HEK293 (cell line): ENCODE measurements around the gene GNB1.
A peak's percentile ranks its signal among the peaks of the same experiment; 100 is the strongest.

Source experiments
- FEZF1 ChIP-seq: fragments of 450-650 bp; formaldehyde crosslinking; IDR thresholded peaks from 2 replicates; pipeline ENCODE4 v1.5.1; 2016; ENCODE audit warnings: missing biosample characterization, missing genetic modification characterization
- GLIS2 ChIP-seq: fragments of 450-650 bp; formaldehyde crosslinking; IDR thresholded peaks from 2 replicates; pipeline ENCODE4 v1.5.1; 2016; ENCODE audit warnings: missing biosample characterization, missing genetic modification characterization
- PATZ1 ChIP-seq: fragments of 450-650 bp; formaldehyde crosslinking; IDR thresholded peaks from 2 replicates; pipeline ENCODE4 v1.5.1; 2016; ENCODE audit warnings: missing biosample characterization, missing genetic modification characterization
- PRDM1 ChIP-seq: fragments of 450-650 bp; formaldehyde crosslinking; IDR thresholded peaks from 2 replicates; pipeline ENCODE4; 2016; ENCODE audit warnings: missing biosample characterization, missing genetic modification characterization
- SP3 ChIP-seq: fragments of 450-650 bp; formaldehyde crosslinking; IDR thresholded peaks from 2 replicates; pipeline ENCODE4 v1.5.1; 2016; ENCODE audit warnings: missing biosample characterization, missing genetic modification characterization
- TCF7L2 ChIP-seq: IDR thresholded peaks from 2 replicates; pipeline ENCODE4 v1.6.1; 2011; ENCODE audit warnings: low read depth, mild to moderate bottlenecking, inconsistent platforms, low read length, moderate library complexity, borderline replicate concordance
- TRIM28 ChIP-seq: IDR thresholded peaks from 2 replicates; pipeline ENCODE4 v1.6.1; 2011; ENCODE audit warnings: low read length, control low read depth, borderline replicate concordance
- ZBTB48 ChIP-seq: fragments of 450-650 bp; formaldehyde crosslinking; IDR thresholded peaks from 2 replicates; pipeline ENCODE4 v1.5.1; 2016; ENCODE audit warnings: missing biosample characterization, missing genetic modification characterization
- ZBTB8A ChIP-seq: fragments of 450-650 bp; formaldehyde crosslinking; IDR thresholded peaks from 2 replicates; pipeline ENCODE4 v1.5.1; 2016; ENCODE audit warnings: missing biosample characterization, missing genetic modification characterization
- ZEB2 ChIP-seq: fragments of 450-650 bp; formaldehyde crosslinking; IDR thresholded peaks from 2 replicates; pipeline ENCODE4 v1.5.1; 2016; ENCODE audit warnings: missing biosample characterization, missing genetic modification characterization
- ZFHX2 ChIP-seq: fragments of 450-650 bp; formaldehyde crosslinking; conservative IDR thresholded peaks from 2 replicates; pipeline ENCODE4 v1.5.1; 2016; ENCODE audit warnings: missing biosample characterization, missing genetic modification characterization
- ZIC2 ChIP-seq: fragments of 450-650 bp; formaldehyde crosslinking; IDR thresholded peaks from 2 replicates; pipeline ENCODE4 v1.5.1; 2016; ENCODE audit warnings: missing biosample characterization, missing genetic modification characterization
- ZNF121 ChIP-seq: fragments of 450-650 bp; formaldehyde crosslinking; IDR thresholded peaks from 2 replicates; pipeline ENCODE4 v1.5.1; 2016; ENCODE audit warnings: missing biosample characterization, missing genetic modification characterization
- ZNF23 ChIP-seq: fragments of 450-650 bp; formaldehyde crosslinking; IDR thresholded peaks from 2 replicates; pipeline ENCODE4 v1.5.1; 2016; ENCODE audit warnings: missing biosample characterization, missing genetic modification characterization, borderline replicate concordance
- ZNF26 ChIP-seq: fragments of 450-650 bp; formaldehyde crosslinking; IDR thresholded peaks from 2 replicates; pipeline ENCODE4 v1.5.1; 2016; ENCODE audit warnings: missing biosample characterization, missing genetic modification characterization
- ZNF324 ChIP-seq: fragments of 450-650 bp; formaldehyde crosslinking; IDR thresholded peaks from 2 replicates; pipeline ENCODE4 v1.5.1; 2016; ENCODE audit warnings: missing biosample characterization, missing genetic modification characterization
- ZNF362 ChIP-seq: fragments of 450-650 bp; formaldehyde crosslinking; IDR thresholded peaks from 2 replicates; pipeline ENCODE4 v1.5.1; 2016; ENCODE audit warnings: missing biosample characterization, missing genetic modification characterization
- ZNF366 ChIP-seq: fragments of 450-650 bp; formaldehyde crosslinking; conservative IDR thresholded peaks from 2 replicates; pipeline ENCODE4 v1.5.1; 2016; ENCODE audit warnings: missing biosample characterization, missing genetic modification characterization
- ZNF394 ChIP-seq: fragments of 450-650 bp; formaldehyde crosslinking; IDR thresholded peaks from 2 replicates; pipeline ENCODE4 v1.5.1; 2016; ENCODE audit warnings: missing biosample characterization, missing genetic modification characterization, mild to moderate bottlenecking, moderate library complexity, borderline replicate concordance
- ZNF423 ChIP-seq: fragments of 450-650 bp; formaldehyde crosslinking; IDR thresholded peaks from 2 replicates; pipeline ENCODE4 v1.5.1; 2016; ENCODE audit warnings: missing biosample characterization, missing genetic modification characterization
- ZNF449 ChIP-seq: fragments of 450-650 bp; formaldehyde crosslinking; IDR thresholded peaks from 2 replicates; pipeline ENCODE4 v1.5.1; 2017; ENCODE audit warnings: missing biosample characterization, mild to moderate bottlenecking, missing genetic modification characterization, moderate library complexity
- ZNF514 ChIP-seq: fragments of 450-650 bp; formaldehyde crosslinking; IDR thresholded peaks from 2 replicates; pipeline ENCODE4 v1.5.1; 2016; ENCODE audit warnings: missing biosample characterization, missing genetic modification characterization
- ZNF600 ChIP-seq: fragments of 450-650 bp; formaldehyde crosslinking; IDR thresholded peaks from 2 replicates; pipeline ENCODE4 v1.5.1; 2016; ENCODE audit warnings: missing biosample characterization, missing genetic modification characterization
- ZNF626 ChIP-seq: fragments of 450-650 bp; sonication (Bioruptor Pico); formaldehyde crosslinking; IDR thresholded peaks from 2 replicates; pipeline ENCODE4 v1.5.1; 2018; ENCODE audit warnings: missing biosample characterization, missing genetic modification characterization, inconsistent platforms
- ZNF701 ChIP-seq: fragments of 450-650 bp; formaldehyde crosslinking; IDR thresholded peaks from 2 replicates; pipeline ENCODE4 v1.5.1; 2016; ENCODE audit warnings: missing biosample characterization, missing genetic modification characterization
- ZNF76 ChIP-seq: fragments of 450-650 bp; formaldehyde crosslinking; IDR thresholded peaks from 2 replicates; pipeline ENCODE4; 2016; ENCODE audit warnings: low read depth, missing biosample characterization, missing genetic modification characterization, borderline replicate concordance
- ZNF777 ChIP-seq: fragments of 450-650 bp; formaldehyde crosslinking; IDR thresholded peaks from 2 replicates; pipeline ENCODE4 v1.5.1; 2017; ENCODE audit warnings: missing biosample characterization, missing genetic modification characterization, borderline replicate concordance
- TF ChIP-seq, protein P1 (sequence below): fragments of 450-650 bp; formaldehyde crosslinking; IDR thresholded peaks from 2 replicates; pipeline ENCODE4 v1.5.1; 2017; ENCODE audit warnings: missing biosample characterization, missing genetic modification characterization
- TF ChIP-seq, protein P2 (sequence below): fragments of 450-650 bp; formaldehyde crosslinking; IDR thresholded peaks from 2 replicates; pipeline ENCODE4 v1.5.1; 2016; ENCODE audit warnings: missing biosample characterization, missing genetic modification characterization
- TF ChIP-seq, protein P3 (sequence below): fragments of 450-650 bp; formaldehyde crosslinking; IDR thresholded peaks from 2 replicates; pipeline ENCODE4 v1.5.1; 2016; ENCODE audit warnings: missing biosample characterization, missing genetic modification characterization

Gene GNB1

DNA sequence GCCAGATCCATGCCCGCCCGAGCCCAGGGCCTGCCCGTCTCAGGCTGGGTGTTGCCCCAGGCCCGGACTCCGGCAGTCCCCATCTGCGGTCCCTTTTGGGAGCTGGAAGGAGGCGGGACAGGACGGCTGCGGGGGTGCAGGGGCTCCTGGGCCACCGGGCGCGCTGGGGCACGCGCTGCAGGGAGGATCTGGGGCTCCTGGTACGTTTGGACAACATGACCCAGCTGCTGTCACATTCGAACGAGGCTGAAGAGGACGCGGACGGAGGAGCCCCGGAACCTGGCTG is 17.6 kb upstream of the GNB1 start (continued):
- no peak for TF ChIP-seq SP3 (tag by site-specific recombination)
- TF ChIP-seq ZNF76, result peak; percentile 74; the same call in 1 of the 2 replicates
- TF ChIP-seq PRDM1 (tag by site-specific recombination), result no peak
- peak; percentile 76; the same call in 1 of the 2 replicates for TF ChIP-seq ZBTB8A (tag by site-specific recombination)
- no peak for TF ChIP-seq ZNF626
- no peak for TF ChIP-seq ZNF701 (tag by site-specific recombination)
- no peak for TF ChIP-seq ZNF777
- TF ChIP-seq ZNF514, result no peak
- TF ChIP-seq ZNF362 (tag by site-specific recombination), result no peak
- TF ChIP-seq TCF7L2, result no peak
- no peak for TF ChIP-seq ZNF324 (tag by site-specific recombination)
- TF ChIP-seq ZFHX2, result 0 out of 2 replicates have a peak, but pooled peaks have one; percentile 15
- peak; percentile 91 for TF ChIP-seq GLIS2 (tag by site-specific recombination)
- TF ChIP-seq ZNF23, result no peak
- no peak for TF ChIP-seq ZNF366
- no peak for TF ChIP-seq ZNF26
- peak; percentile 70; the same call in 1 of the 2 replicates for TF ChIP-seq ZIC2 (tag by site-specific recombination)
- peak; percentile 79; the same call in 1 of the 2 replicates for TF ChIP-seq PATZ1 (tag by site-specific recombination)
- TF ChIP-seq, protein P1, sequence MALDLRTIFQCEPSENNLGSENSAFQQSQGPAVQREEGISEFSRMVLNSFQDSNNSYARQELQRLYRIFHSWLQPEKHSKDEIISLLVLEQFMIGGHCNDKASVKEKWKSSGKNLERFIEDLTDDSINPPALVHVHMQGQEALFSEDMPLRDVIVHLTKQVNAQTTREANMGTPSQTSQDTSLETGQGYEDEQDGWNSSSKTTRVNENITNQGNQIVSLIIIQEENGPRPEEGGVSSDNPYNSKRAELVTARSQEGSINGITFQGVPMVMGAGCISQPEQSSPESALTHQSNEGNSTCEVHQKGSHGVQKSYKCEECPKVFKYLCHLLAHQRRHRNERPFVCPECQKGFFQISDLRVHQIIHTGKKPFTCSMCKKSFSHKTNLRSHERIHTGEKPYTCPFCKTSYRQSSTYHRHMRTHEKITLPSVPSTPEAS (tag by site-specific recombination), result no peak
- no peak for TF ChIP-seq ZNF449 (tag by site-specific recombination)
- TF ChIP-seq ZNF121 (tag by site-specific recombination), result no peak
- peak; percentile 57; the same call in 1 of the 2 replicates for TF ChIP-seq ZNF423 (tag by site-specific recombination)
- peak; percentile 37; the same call in 1 of the 2 replicates for TF ChIP-seq ZBTB48
- TF ChIP-seq, protein P2, sequence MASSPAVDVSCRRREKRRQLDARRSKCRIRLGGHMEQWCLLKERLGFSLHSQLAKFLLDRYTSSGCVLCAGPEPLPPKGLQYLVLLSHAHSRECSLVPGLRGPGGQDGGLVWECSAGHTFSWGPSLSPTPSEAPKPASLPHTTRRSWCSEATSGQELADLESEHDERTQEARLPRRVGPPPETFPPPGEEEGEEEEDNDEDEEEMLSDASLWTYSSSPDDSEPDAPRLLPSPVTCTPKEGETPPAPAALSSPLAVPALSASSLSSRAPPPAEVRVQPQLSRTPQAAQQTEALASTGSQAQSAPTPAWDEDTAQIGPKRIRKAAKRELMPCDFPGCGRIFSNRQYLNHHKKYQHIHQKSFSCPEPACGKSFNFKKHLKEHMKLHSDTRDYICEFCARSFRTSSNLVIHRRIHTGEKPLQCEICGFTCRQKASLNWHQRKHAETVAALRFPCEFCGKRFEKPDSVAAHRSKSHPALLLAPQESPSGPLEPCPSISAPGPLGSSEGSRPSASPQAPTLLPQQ, result 0 out of 2 replicates have a peak, but pooled peaks have one; percentile 18
- 0 out of 2 replicates have a peak, but pooled peaks have one; percentile 34 for TF ChIP-seq ZEB2 (tag by site-specific recombination)
- TF ChIP-seq FEZF1 (tag by site-specific recombination), result no peak
- TF ChIP-seq, protein P3, sequence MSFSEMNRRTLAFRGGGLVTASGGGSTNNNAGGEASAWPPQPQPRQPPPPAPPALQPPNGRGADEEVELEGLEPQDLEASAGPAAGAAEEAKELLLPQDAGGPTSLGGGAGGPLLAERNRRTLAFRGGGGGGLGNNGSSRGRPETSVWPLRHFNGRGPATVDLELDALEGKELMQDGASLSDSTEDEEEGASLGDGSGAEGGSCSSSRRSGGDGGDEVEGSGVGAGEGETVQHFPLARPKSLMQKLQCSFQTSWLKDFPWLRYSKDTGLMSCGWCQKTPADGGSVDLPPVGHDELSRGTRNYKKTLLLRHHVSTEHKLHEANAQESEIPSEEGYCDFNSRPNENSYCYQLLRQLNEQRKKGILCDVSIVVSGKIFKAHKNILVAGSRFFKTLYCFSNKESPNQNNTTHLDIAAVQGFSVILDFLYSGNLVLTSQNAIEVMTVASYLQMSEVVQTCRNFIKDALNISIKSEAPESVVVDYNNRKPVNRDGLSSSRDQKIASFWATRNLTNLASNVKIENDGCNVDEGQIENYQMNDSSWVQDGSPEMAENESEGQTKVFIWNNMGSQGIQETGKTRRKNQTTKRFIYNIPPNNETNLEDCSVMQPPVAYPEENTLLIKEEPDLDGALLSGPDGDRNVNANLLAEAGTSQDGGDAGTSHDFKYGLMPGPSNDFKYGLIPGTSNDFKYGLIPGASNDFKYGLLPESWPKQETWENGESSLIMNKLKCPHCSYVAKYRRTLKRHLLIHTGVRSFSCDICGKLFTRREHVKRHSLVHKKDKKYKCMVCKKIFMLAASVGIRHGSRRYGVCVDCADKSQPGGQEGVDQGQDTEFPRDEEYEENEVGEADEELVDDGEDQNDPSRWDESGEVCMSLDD, result 0 out of 2 replicates have a peak, but pooled peaks have one; percentile 17
- no peak for TF ChIP-seq TRIM28
- TF ChIP-seq ZNF600 (tag by site-specific recombination), result peak; percentile 53; the same call in 1 of the 2 replicates
- no peak for TF ChIP-seq ZNF394 (tag by site-specific recombination)
